NCI-H82 (cell line): Measurements from ENCODE around the gene NIN.
"Not testable (repeated sequence)": the region's sequence is repeated elsewhere in the genome, so short reads cannot be mapped to it uniquely, and the experiment has no call there.

ENCODE experiments used
- DNase-seq: peaks from one replicate; lab custom pipeline; 2025; lab: John Stamatoyannopoulos, UW

NIN gene

GRCh38 chr14:50820786-50821509, 10.0 kb downstream of the NIN start:
- DNase-seq, result no peak

GRCh38 chr14:50819303-50819702, 11.7 kb downstream of the NIN start:
- DNase-seq, result not testable (repeated sequence)

- DNase-seq, result no peak
These were observed 14.4 kb downstream of the NIN start for GRCh38 chr14:50816395-50817047.

- DNase-seq, result not testable (repeated sequence)
These were observed 15.4 kb downstream of the NIN start for GRCh38 chr14:50815526-50815925.

- not testable (repeated sequence) for DNase-seq
These were observed 15.9 kb downstream of the NIN start for GRCh38 chr14:50815058-50815457.

- DNase-seq, result no peak
These were observed 16.8 kb downstream of the NIN start for GRCh38 chr14:50814161-50814560.

- DNase-seq, result no peak
These were observed 17.5 kb downstream of the NIN start for GRCh38 chr14:50813544-50813863.

- DNase-seq, result no peak
These were observed 18.0 kb downstream of the NIN start for GRCh38 chr14:50812856-50813543.

- no peak for DNase-seq
These were observed 18.8 kb downstream of the NIN start for GRCh38 chr14:50812180-50812579.

- no peak for DNase-seq
These were observed 22.9 kb downstream of the NIN start for GRCh38 chr14:50808053-50808452.

GRCh38 chr14:50806241-50806933, 24.6 kb downstream of the NIN start:
- DNase-seq, result peak; percentile 56

GRCh38 chr14:50805396-50805795, 25.6 kb downstream of the NIN start:
- no peak for DNase-seq

GRCh38 chr14:50804181-50804721, 26.7 kb downstream of the NIN start:
- no peak for DNase-seq

- no peak for DNase-seq
These were observed 29.3 kb downstream of the NIN start for GRCh38 chr14:50801706-50802105.

GRCh38 chr14:50800032-50800431, 30.9 kb downstream of the NIN start:
- no peak for DNase-seq

GRCh38 chr14:50798048-50798421, 32.9 kb downstream of the NIN start:
- DNase-seq, result no peak

GRCh38 chr14:50797250-50798047, 33.5 kb downstream of the NIN start:
- DNase-seq, result no peak

- DNase-seq, result no peak
These were observed 34.6 kb downstream of the NIN start for GRCh38 chr14:50796390-50796789.

GRCh38 chr14:50795909-50796308, 35.1 kb downstream of the NIN start:
- DNase-seq, result no peak

- DNase-seq, result peak; percentile 81
These were observed 35.8 kb downstream of the NIN start for GRCh38 chr14:50795142-50795541.

GRCh38 chr14:50794068-50794645, 36.8 kb downstream of the NIN start:
- no peak for DNase-seq
